PC-3 (cell line): ENCODE results near the gene ADSS1. TPM values are rescaled to one million over a fixed set of nuclear protein-coding genes. Genes with fewer than 3 reads are reported as not detected.

Experiments
- ATAC-seq: fragments of 200-7000 bp; cut with Tn5 transposase; 2 replicates; pipeline ENCODE4 v1.9.1; 2020; ENCODE audit warnings: mild to moderate bottlenecking, moderate library complexity
- BruUV-seq: library from RNA; stranded (reverse); fragments of 400-500 nt; replicated peaks from 2 replicates; lab custom pipeline; 2021; lab: Mats Ljungman, UMichigan
- CTCF ChIA-PET: fragments of 300-600 bp; sonication (Branson Sonifier 250); formaldehyde crosslinking; loops from one replicate; lab custom pipeline; 2022; ENCODE audit warnings: antibody characterized with exemption; lab: Charles Lee
- POLR2A ChIA-PET: fragments of 300-600 bp; sonication (Branson Sonifier 250); formaldehyde crosslinking; loops from one replicate; lab custom pipeline; 2022; ENCODE audit warnings: antibody characterized with exemption; ENCODE audit not compliant: unreplicated experiment; lab: Charles Lee
- DNase-seq: peaks from one replicate; pipeline ENCODE4 v3.0.0-alpha.2; 2015
- H2AFZ ChIP-seq: fragments of 300-600 bp; sonication (generic); 2 replicates; pipeline ENCODE4 v1.6.0; 2016; ENCODE audit warnings: antibody characterized with exemption, low read length
- H3F3A ChIP-seq: fragments of 300-600 bp; sonication (generic); one replicate; pipeline ENCODE4 v1.6.0; 2017; ENCODE audit warnings: antibody characterized with exemption, low read length, control low read depth, mild to moderate bottlenecking; ENCODE audit not compliant: unreplicated experiment
- H3K27ac ChIP-seq: fragments of 300-600 bp; sonication (generic); 2 replicates; pipeline ENCODE4 v1.5.1; 2016; ENCODE audit warnings: mild to moderate bottlenecking, low read length
- H3K27me3 ChIP-seq: fragments of 300-600 bp; sonication (generic); 2 replicates; pipeline ENCODE4 v1.6.1; 2016; ENCODE audit warnings: low read length, mixed read lengths
- H3K36me3 ChIP-seq: fragments of 300-600 bp; sonication (generic); 2 replicates; pipeline ENCODE4 v1.6.1; 2016; ENCODE audit warnings: low read depth, mixed run types, low read length, mixed read lengths
- H3K4me1 ChIP-seq: fragments of 300-600 bp; sonication (generic); 2 replicates; pipeline ENCODE4 v1.5.1; 2016; ENCODE audit warnings: low read length; ENCODE audit not compliant: insufficient read depth
- H3K4me2 ChIP-seq: fragments of 300-600 bp; sonication (generic); 2 replicates; pipeline ENCODE4 v1.6.0; 2016; ENCODE audit warnings: low read length
- H3K4me3 ChIP-seq: fragments of 300-600 bp; sonication (generic); 2 replicates; pipeline ENCODE4 v1.5.1; 2016; ENCODE audit warnings: mild to moderate bottlenecking, low read length, mixed read lengths
- H3K79me2 ChIP-seq: fragments of 300-600 bp; sonication (generic); 2 replicates; pipeline ENCODE4 v1.6.1; 2017; ENCODE audit warnings: low read length, mixed read lengths
- H3K9ac ChIP-seq: fragments of 300-600 bp; sonication (generic); 2 replicates; pipeline ENCODE4 v1.6.0; 2016; ENCODE audit warnings: mild to moderate bottlenecking, low read length
- H3K9me2 ChIP-seq: fragments of 300-600 bp; sonication (generic); replicated peaks from 2 replicates; pipeline ENCODE4 v1.6.1; 2016; ENCODE audit warnings: mixed run types, low read length, mixed read lengths
- H3K9me3 ChIP-seq: fragments of 300-600 bp; sonication (generic); 2 replicates; pipeline ENCODE4 v1.6.1; 2016; ENCODE audit warnings: low read length, mixed read lengths
- H4K20me1 ChIP-seq: fragments of 300-600 bp; sonication (generic); 2 replicates; pipeline ENCODE4 v1.6.1; 2016; ENCODE audit warnings: low read length, mixed read lengths
- EZH2 ChIP-seq: fragments of 300-600 bp; sonication (generic); IDR thresholded peaks from one replicate; pipeline ENCODE4 v1.6.1; 2017; ENCODE audit warnings: antibody characterized with exemption, mild to moderate bottlenecking, low read length; ENCODE audit not compliant: unreplicated experiment
- EZH2phosphoT487 ChIP-seq: fragments of 300-600 bp; sonication (generic); IDR thresholded peaks from 2 replicates; pipeline ENCODE4 v1.6.1; 2018; ENCODE audit warnings: mild to moderate bottlenecking, antibody characterized with exemption, low read length, borderline replicate concordance
- intact Hi-C: fragments of 100-400 bp; cut with micrococcal nuclease; formaldehyde crosslinking; loops from 2 replicates; pipeline ENCODE4 v1.9.0; 2023
- total RNA-seq: library from RNA; depleted of rRNA; stranded (reverse); fragments of >200 nt; gene quantifications from 2 replicates; pipeline ENCODE4 v1.2.3, GENCODE V29; 2014
- TF ChIP-seq, protein P1 (sequence below): fragments of 300-600 bp; sonication (generic); conservative IDR thresholded peaks from 2 replicates; pipeline ENCODE4 v1.5.1; 2017; ENCODE audit warnings: antibody characterized with exemption, low read depth, mild to moderate bottlenecking, low read length

Gene ADSS1
- total RNA-seq, 1 experiment from 2014 or later = 7.9 TPM

DNA sequence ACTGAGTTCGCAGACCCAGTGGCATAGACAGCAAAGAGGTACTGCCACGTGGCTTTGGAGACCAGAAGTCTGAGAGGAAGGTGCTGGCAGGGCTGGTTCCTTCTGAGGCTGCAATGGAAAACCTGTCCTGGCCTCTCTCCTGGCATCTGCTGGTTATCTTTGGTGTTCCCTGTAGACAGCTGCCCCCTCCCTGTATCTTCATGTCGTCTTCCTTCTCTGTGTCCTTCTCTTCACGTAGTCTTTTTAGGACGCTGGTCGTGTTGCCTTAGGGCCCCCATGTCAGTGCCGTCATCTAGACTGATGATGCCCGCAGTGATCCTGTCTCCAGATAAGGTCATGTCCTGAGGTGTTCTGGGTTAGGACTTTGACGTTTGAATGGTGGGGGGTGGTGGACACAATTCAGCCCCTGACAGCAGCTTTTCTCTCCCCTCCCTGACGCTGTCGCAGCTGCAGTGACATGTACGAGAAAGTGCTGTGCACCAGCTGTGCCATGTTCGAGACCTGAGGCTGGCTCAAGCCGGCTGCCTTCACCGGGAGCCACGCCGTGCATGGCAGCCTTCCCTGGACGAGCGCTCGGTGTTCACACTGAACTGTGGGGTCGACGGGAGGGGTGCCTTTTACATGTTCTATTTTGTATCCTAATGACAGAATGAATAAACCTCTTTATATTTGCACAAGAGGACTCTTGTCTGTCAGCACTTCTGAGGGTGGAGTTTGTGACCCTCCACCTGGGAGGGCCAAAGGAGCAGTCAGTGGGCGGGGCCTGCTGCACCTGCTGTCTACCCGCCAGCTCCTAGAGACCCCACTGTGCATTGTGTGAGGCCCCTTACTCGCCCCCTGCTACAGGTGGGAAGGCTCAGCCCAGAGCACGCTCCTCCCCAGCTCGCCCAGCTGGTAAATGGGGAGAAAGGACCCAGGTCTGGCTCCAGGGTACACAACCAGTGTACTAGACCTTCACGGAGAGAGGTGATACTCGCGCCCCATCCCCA lies 35.2 kb downstream of the ADSS1 start:
- intact Hi-C loops = no loop called here
- H3K27ac ChIP-seq = no peak overlapping the region
- ChIA-PET CTCF (no interaction called here), POLR2A (no interaction called here)
- no peaks in the 10 kb centered on the region for H3K9me3 ChIP-seq
- ATAC-seq (no peak), DNase-seq (no peak)
- no peak overlapping the region for H2AFZ ChIP-seq
- H3F3A ChIP-seq = no peaks in the 10 kb centered on the region
- no peaks in the 10 kb centered on the region for H3K9me2 ChIP-seq
- TF ChIP-seq, protein P1, sequence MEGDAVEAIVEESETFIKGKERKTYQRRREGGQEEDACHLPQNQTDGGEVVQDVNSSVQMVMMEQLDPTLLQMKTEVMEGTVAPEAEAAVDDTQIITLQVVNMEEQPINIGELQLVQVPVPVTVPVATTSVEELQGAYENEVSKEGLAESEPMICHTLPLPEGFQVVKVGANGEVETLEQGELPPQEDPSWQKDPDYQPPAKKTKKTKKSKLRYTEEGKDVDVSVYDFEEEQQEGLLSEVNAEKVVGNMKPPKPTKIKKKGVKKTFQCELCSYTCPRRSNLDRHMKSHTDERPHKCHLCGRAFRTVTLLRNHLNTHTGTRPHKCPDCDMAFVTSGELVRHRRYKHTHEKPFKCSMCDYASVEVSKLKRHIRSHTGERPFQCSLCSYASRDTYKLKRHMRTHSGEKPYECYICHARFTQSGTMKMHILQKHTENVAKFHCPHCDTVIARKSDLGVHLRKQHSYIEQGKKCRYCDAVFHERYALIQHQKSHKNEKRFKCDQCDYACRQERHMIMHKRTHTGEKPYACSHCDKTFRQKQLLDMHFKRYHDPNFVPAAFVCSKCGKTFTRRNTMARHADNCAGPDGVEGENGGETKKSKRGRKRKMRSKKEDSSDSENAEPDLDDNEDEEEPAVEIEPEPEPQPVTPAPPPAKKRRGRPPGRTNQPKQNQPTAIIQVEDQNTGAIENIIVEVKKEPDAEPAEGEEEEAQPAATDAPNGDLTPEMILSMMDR = no peak
- TF ChIP-seq EZH2 (no peak), EZH2phosphoT487 (no peak)
- H3K4me3 ChIP-seq = no peak overlapping the region
- peaks cover 7% of the 10 kb centered on the region; the same call in 1 of the 2 replicates for H3K4me1 ChIP-seq
- no peaks in the 10 kb centered on the region for H3K27me3 ChIP-seq
- H3K9ac ChIP-seq = no peak overlapping the region
- H3K36me3 ChIP-seq = peaks cover 30% of the 10 kb centered on the region
- H3K4me2 ChIP-seq = no peak overlapping the region
- H3K79me2 ChIP-seq = peaks cover 36% of the 10 kb centered on the region
- BruUV-seq = no TSS peak
- H4K20me1 ChIP-seq = peaks cover 15% of the 10 kb centered on the region

DNA sequence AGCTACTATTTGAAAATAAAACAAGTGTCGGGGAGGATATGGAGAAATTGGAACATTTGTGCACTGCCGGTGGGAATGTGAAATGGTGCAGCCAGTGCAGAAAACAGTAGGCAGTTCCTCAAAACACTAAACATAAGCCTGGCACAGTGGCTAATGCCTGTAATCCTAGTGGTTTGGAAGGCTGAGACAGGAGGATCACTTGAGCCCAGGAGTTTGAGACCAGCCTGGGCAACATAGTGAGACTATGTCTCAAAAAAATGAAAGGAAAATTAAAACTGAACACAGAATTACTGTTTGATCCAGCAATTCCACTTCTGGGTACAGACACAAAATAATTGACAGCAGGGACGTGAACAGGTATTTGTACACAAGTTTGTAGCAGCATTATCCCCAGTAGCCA lies 41.5 kb downstream of the ADSS1 start:
- ATAC-seq = no peak
- Histone ChIP-seq H3K79me2 (no peaks in the 10 kb centered on the region), H3K27me3 (no peaks in the 10 kb centered on the region), H3K36me3 (peaks cover 4% of the 10 kb centered on the region; the same call in 1 of the 2 replicates), H3F3A (no peaks in the 10 kb centered on the region), H3K9me3 (no peaks in the 10 kb centered on the region), H3K9ac (no peak overlapping the region), H3K27ac (no peak overlapping the region), H4K20me1 (no peaks in the 10 kb centered on the region), H2AFZ (no peak overlapping the region), H3K4me3 (no peak overlapping the region), H3K9me2 (no peaks in the 10 kb centered on the region), H3K4me2 (no peak overlapping the region), H3K4me1 (no peaks in the 10 kb centered on the region)
- CTCF ChIA-PET = interaction anchor here (0.6 kb wide), 1 partner anchor 557 kb away, joined by 4 read pairs; no protein-coding TSS in a partner anchor
- POLR2A ChIA-PET = no interaction called here
- no peak for DNase-seq
- BruUV-seq = no TSS peak
- intact Hi-C loops = no loop called here
- no peak for TF ChIP-seq EZH2phosphoT487
- TF ChIP-seq, protein P1 = no peak
- no peak for TF ChIP-seq EZH2
